Neutrophil (primary cell): ENCODE measurements around the gene TCHHL1.

Source experiments
- H3K27ac ChIP-seq: fragments of 200-600 bp; sonication (generic); 2 replicates; pipeline ENCODE4 v1.5.1; 2016; ENCODE audit warnings: mild to moderate bottlenecking, moderate library complexity
- H3K27me3 ChIP-seq: fragments of 200-600 bp; sonication (generic); 2 replicates; pipeline ENCODE4 v1.6.0; 2016; ENCODE audit warnings: mild to moderate bottlenecking
- H3K36me3 ChIP-seq: fragments of 200-600 bp; sonication (generic); 2 replicates; pipeline ENCODE4 v1.5.1; 2017
- H3K4me1 ChIP-seq, 2 experiments: fragments of 200-600 bp in 1 of 2; sonication (generic) in 1 of 2; 1 replicate in 1 of 2; 2 replicates in 1 of 2; pipeline versions ENCODE4 v1.5.1 to v1.6.1; 2013 to 2016; ENCODE audit warnings: low read depth in 1 of 2, low read length in 1 of 2, mild to moderate bottlenecking in 1 of 2, moderate library complexity in 1 of 2; ENCODE audit not compliant: control insufficient read depth in 1 of 2, insufficient read depth in 1 of 2
- H3K4me3 ChIP-seq, 2 experiments: fragments of 200-600 bp in 1 of 2; sonication (generic) in 1 of 2; 1 replicate in 1 of 2; 2 replicates in 1 of 2; pipeline ENCODE4 v1.5.1; 2013 to 2016; ENCODE audit warnings: low read depth in 1 of 2, low read length in 1 of 2, mild to moderate bottlenecking in 1 of 2, moderate library complexity in 1 of 2
- H3K9me3 ChIP-seq: fragments of 200-600 bp; sonication (generic); 2 replicates; pipeline ENCODE4 v1.5.1; 2016
- TF ChIP-seq, protein P1 (sequence below): fragments of 200-600 bp; sonication (generic); IDR thresholded peaks from 2 replicates; pipeline ENCODE4 v1.5.1; 2016; ENCODE audit warnings: antibody characterized with exemption

TCHHL1 gene

DNA sequence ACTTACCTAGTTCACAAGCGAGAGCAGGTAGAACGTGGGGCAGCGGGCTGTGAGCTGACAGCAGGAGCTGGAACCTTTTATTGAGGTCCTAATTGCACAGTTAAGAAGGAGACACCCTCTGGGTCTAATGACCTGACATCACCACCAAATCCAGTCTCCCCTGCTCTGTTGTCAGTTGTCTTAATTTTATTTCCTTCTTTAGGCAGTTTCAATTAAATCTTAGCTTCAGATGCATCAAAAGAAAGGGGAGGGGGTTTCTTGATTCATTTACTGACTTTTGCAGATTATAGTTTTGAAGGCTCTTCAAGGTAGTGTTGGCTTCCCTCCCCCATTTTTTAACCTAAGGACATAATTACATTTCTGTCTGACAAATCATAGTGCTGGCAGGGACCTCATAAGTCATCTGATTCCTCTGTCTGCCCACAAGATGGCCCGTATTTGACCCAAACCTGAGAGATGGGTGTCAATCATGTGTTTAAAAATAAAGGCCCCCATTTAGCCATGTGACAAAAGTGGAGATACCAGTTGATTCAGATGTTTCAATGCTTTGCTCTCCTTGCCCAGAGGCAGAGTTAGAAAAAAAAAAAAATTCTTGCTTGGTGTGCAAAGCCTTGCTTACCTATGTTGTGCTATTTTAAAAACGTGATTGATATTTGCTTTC lies at the start of gene TCHHL1:
TCHHL1 (minus strand) TSS at position 51 of the 661 bp plus-strand sequence. CDS start 921 bp downstream, outside the sequence.
- Histone ChIP-seq H3K9me3 (no peaks in the 10 kb centered on the region), H3K36me3 (no peaks in the 10 kb centered on the region), H3K27me3 (peaks cover 23% of the 10 kb centered on the region), H3K4me3 (no peak within 1 kb of the TSS), H3K4me1 (no peaks in the 10 kb centered on the region), H3K27ac (no peak within 1 kb of the TSS)
- TF ChIP-seq, protein P1, sequence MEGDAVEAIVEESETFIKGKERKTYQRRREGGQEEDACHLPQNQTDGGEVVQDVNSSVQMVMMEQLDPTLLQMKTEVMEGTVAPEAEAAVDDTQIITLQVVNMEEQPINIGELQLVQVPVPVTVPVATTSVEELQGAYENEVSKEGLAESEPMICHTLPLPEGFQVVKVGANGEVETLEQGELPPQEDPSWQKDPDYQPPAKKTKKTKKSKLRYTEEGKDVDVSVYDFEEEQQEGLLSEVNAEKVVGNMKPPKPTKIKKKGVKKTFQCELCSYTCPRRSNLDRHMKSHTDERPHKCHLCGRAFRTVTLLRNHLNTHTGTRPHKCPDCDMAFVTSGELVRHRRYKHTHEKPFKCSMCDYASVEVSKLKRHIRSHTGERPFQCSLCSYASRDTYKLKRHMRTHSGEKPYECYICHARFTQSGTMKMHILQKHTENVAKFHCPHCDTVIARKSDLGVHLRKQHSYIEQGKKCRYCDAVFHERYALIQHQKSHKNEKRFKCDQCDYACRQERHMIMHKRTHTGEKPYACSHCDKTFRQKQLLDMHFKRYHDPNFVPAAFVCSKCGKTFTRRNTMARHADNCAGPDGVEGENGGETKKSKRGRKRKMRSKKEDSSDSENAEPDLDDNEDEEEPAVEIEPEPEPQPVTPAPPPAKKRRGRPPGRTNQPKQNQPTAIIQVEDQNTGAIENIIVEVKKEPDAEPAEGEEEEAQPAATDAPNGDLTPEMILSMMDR: no peak

- Histone ChIP-seq H3K4me1 (no peaks in the 10 kb centered on the region), H3K27ac (no peak overlapping the region), H3K4me3 (no peak overlapping the region), H3K9me3 (no peaks in the 10 kb centered on the region), H3K36me3 (no peaks in the 10 kb centered on the region), H3K27me3 (peaks cover 86% of the 10 kb centered on the region)
- TF ChIP-seq, protein P1: no peak
These were observed 48.4 kb upstream of the TCHHL1 start for GRCh38 chr1:152137215-152137614.

- no peak overlapping the region for H3K4me3 ChIP-seq
- TF ChIP-seq, protein P1: no peak
- no peaks in the 10 kb centered on the region for H3K9me3 ChIP-seq
- H3K27ac ChIP-seq: no peak overlapping the region
- no peaks in the 10 kb centered on the region for H3K36me3 ChIP-seq
- H3K27me3 ChIP-seq: peaks cover 91% of the 10 kb centered on the region
- no peaks in the 10 kb centered on the region for H3K4me1 ChIP-seq
These were observed 41.3 kb upstream of the TCHHL1 start for GRCh38 chr1:152130186-152130585.

DNA sequence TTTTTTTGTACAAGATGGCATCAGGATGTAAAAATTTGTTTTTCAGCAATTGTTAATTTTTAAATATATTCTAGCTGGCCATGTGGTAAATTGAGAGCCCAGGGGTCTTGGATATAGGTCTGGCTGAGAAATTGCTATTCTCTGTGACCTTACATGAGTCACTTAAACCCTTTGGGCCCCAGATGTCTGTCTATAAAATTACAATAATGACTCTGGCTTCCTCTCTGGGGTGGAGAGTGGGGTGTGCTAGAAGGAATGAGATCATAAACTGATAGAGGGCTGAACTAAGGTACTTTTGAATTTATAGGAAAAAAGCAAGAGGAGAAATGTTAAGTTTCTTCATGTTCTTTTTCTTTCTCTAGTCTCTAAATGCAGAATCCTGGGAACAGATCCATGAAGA lies 38.8 kb upstream of the TCHHL1 start:
- peaks cover 90% of the 10 kb centered on the region for H3K27me3 ChIP-seq
- H3K27ac ChIP-seq: no peak overlapping the region
- no peaks in the 10 kb centered on the region for H3K4me1 ChIP-seq
- no peaks in the 10 kb centered on the region for H3K36me3 ChIP-seq
- TF ChIP-seq, protein P1: no peak
- no peak overlapping the region for H3K4me3 ChIP-seq
- no peaks in the 10 kb centered on the region for H3K9me3 ChIP-seq

DNA sequence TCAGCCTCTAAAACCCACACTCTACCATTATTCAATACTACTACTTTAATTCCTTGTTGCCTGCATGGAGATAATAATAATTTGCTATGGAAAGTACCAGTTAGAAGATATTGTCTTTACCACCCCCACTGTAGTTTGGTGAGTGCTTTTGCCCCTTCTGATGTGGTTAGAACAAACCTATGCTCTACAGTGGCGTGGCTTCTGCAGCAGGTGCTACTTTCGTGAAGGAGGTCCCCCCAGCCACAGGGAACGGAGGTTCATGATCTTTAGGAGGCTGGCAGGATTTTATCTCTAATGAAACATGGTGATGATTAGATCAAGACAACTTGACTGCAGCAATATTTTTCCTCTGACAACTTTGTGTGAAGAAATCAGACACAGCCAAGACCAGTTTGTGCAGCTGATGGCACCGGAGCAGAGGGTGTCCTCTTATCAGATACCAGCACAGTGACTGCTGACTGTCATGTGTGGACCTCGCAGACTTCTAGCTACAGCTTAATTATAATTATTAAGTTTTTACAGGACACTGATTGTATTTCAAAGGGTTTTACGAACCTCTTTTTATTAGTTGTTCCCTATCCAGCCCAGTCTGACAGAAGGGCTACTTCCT lies 37.1 kb upstream of the TCHHL1 start:
- no peak overlapping the region for H3K27ac ChIP-seq
- TF ChIP-seq, protein P1: no peak
- H3K4me1 ChIP-seq: no peaks in the 10 kb centered on the region
- H3K9me3 ChIP-seq: no peaks in the 10 kb centered on the region
- no peaks in the 10 kb centered on the region for H3K36me3 ChIP-seq
- H3K4me3 ChIP-seq: no peak overlapping the region
- H3K27me3 ChIP-seq: peaks cover 91% of the 10 kb centered on the region
